Psoas muscle (tissue), 8 donors: ENCODE measurements around the gene MRPL19. TPM values are rescaled to one million over a fixed set of nuclear protein-coding genes. Genes with fewer than 3 reads are reported as not detected.

Experiments
- ATAC-seq, 4 donors: fragments of 200-7000 bp; cut with Tn5 transposase; one replicate each; pipeline ENCODE4 v1.9.1; 2020; ENCODE audit warnings: moderate library complexity in 3 of 4, mild to moderate bottlenecking in 2 of 4
- DNase-seq, 2 donors: peaks; one replicate each; pipeline ENCODE4 v3.0.0-alpha.2; 2020
- H3K27ac ChIP-seq: fragments of 200-600 bp; one replicate; pipeline ENCODE4 v1.8.0; 2022
- H3K27me3 ChIP-seq, 3 donors: fragments of 200-600 bp in 1 of 3; one replicate each; pipeline versions ENCODE4 v1.6.1 to v1.8.0; 2013 to 2022; ENCODE audit warnings: low read length in 2 of 3, mild to moderate bottlenecking in 2 of 3, moderate library complexity in 1 of 3; ENCODE audit not compliant: insufficient read depth in 3 of 3
- H3K36me3 ChIP-seq, 2 donors: fragments of 200-600 bp in 1 of 2; one replicate each; pipeline versions ENCODE4 v1.6.1 to v1.8.0; 2013 to 2022; ENCODE audit warnings: low read depth in 1 of 2, mild to moderate bottlenecking in 1 of 2, moderate library complexity in 1 of 2; ENCODE audit not compliant: insufficient read depth in 1 of 2
- H3K4me1 ChIP-seq: fragments of 200-600 bp; one replicate; pipeline ENCODE4 v1.8.0; 2022
- H3K4me3 ChIP-seq: fragments of 200-600 bp; one replicate; pipeline ENCODE4 v1.8.0; 2022; ENCODE audit warnings: mild to moderate bottlenecking
- H3K9me3 ChIP-seq: fragments of 200-600 bp; one replicate; pipeline ENCODE4 v1.8.0; 2022
- WGBS, 3 donors: extraction: QIAGEN DNeasy Blood & Tissue Kit; methylation state at CpG; one replicate each; pipeline versions ENCODE4 v1.1.6 to v1.1.7; 2013; 5-methylcytosine and 5-hydroxymethylcytosine counted together
- intact Hi-C, 2 donors: fragments of 100-400 bp; cut with DNase I; formaldehyde crosslinking; loops; one replicate each; pipeline versions ENCODE4 v1.11.0 to v1.14.2; 2022
- polyA plus RNA-seq, 3 donors: library from polyadenylated mRNA; stranded (reverse); fragments of 200-250 nt; gene quantifications; one replicate each; pipeline ENCODE4 v1.2.3, GENCODE V29; 2013
- total RNA-seq, 4 donors: library from RNA; stranded (reverse); fragmentation: NEBNext Ultra II Directional in 2 of 4; extraction: Animal tissue kit (Norgen Biotek cat#: 25700) in 2 of 4; gene quantifications; one replicate each; pipeline versions ENCODE4 v1.2.1 to v1.2.4, GENCODE V29; 2021 to 2023
- TF ChIP-seq, protein P1 (sequence below): fragments of 200-600 bp; IDR thresholded peaks from one replicate; pipeline ENCODE4 v1.8.0; 2022; ENCODE audit warnings: antibody characterized with exemption
- donor health status: healthy with polysubstance abuse.
- donor health status: DM: no; HTN: no; CAD: no; lungs with moderate emphysema.
- donor health status: Bipolar disorder and iron deficiency.
- donor health status: healthy.
- donor health status: DM: yes; HTN: yes; CAD: no.
- donor health status: DM: no; HTN: no; CAD: no.
- donor health status: DM: no; HTN: no; CAD: no.
- donor health status: DM: yes; HTN: yes; CAD: no.

Gene MRPL19
- total and polyA plus RNA-seq, 7 donors: 32.4 to 88.1 (median 68.6) TPM

DNA sequence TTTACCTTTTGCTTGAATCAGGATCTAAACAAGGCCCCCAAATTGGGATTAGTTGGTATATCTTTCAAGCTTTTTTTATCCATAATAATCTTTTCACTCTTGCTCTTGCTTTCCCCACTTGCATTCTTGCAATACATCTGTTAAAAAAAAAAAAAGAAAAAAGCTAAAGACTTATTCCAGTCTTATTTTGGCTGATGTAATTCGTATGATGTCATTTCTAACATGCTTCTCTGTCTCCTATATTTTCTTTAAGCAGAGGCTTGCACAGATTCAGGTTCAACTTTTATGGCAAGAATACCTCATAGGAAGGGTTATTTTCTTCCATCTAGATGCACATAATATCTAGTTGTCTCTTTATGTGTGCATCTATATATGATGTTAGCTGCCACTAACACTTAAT lies 73.9 kb downstream of the MRPL19 start:
- TF ChIP-seq, protein P1, sequence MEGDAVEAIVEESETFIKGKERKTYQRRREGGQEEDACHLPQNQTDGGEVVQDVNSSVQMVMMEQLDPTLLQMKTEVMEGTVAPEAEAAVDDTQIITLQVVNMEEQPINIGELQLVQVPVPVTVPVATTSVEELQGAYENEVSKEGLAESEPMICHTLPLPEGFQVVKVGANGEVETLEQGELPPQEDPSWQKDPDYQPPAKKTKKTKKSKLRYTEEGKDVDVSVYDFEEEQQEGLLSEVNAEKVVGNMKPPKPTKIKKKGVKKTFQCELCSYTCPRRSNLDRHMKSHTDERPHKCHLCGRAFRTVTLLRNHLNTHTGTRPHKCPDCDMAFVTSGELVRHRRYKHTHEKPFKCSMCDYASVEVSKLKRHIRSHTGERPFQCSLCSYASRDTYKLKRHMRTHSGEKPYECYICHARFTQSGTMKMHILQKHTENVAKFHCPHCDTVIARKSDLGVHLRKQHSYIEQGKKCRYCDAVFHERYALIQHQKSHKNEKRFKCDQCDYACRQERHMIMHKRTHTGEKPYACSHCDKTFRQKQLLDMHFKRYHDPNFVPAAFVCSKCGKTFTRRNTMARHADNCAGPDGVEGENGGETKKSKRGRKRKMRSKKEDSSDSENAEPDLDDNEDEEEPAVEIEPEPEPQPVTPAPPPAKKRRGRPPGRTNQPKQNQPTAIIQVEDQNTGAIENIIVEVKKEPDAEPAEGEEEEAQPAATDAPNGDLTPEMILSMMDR: no peak
- 72 to 91% (median 85%) methylated on average over 1 of the region's 1 CpG for WGBS, 3 donors

DNA sequence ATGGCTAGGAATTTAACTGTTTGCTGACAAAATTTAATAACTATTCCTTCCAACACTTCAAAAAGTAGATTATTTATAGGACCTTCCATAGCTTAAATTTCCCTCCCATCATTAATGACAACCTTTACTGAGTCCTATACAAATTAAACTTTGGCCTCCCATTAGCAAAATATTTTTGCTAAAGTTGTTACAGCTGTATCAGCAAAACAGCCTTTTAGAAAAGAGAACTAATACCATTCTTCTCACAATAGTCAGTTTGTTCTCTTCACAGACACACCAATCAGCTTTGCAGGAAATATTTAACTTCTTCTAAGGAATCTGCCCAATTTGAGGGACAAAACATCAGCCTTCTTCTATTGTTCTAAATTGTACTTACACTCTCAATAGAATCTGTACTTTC lies 76.1 kb downstream of the MRPL19 start:
- Histone ChIP-seq H3K27me3 (no peaks in the 10 kb centered on the region), H3K27ac (no peak overlapping the region), H3K4me3 (no peak overlapping the region), H3K9me3 (no peaks in the 10 kb centered on the region), H3K36me3 (no peaks in the 10 kb centered on the region), H3K4me1 (no peaks in the 10 kb centered on the region)
- intact Hi-C loops: no loop called here
- ATAC-seq: no peak
- no peak for DNase-seq
- TF ChIP-seq, protein P1: no peak

More for the DNA sequence above, 73.9 kb downstream of the MRPL19 start:
- no peaks in the 10 kb centered on the region for H3K4me1 ChIP-seq
- no peak overlapping the region for H3K27ac ChIP-seq
- DNase-seq (no peak), ATAC-seq (no peak)
- H3K27me3 ChIP-seq: no peaks in the 10 kb centered on the region
- intact Hi-C loops: no loop called here
- H3K9me3 ChIP-seq: no peaks in the 10 kb centered on the region
- no peaks in the 10 kb centered on the region for H3K36me3 ChIP-seq
- no peak overlapping the region for H3K4me3 ChIP-seq

DNA sequence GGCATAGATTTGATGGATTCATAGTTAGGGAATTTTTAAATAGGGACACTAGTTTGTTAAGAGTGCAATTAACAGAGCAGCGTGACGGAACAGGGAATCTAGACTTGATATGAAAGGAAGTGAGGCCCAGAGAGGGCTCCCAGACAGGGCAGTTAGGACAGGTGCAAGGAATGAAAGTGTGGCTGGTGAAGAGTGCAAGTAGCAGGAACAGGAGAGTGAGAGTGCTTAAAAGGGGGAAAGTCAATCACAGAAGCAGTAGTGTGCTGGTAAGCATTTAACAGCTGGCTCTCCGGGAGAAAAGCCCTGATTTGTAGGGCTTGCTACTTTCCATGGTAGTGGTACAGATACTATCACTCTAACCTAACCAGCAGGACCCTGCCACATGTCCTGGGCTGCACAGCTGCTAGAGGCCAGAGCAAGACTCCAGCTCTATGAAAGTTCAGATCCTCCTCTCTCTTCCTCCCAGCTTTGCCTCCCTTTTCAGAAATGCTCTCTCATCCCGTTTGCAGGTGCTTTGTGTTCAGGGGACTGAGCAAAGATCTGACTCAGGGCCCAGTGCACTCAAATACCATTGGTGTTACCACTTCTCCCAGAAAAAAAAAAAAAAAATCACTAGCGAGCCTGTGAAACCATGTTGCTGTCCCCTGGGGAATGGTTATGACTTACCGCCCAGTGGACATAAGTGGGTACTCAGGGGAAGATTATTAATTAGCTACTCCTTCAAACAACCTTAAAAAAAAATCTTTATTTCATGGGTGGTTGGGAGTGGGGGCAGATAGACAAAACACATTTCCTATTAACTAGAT lies 82.2 kb downstream of the MRPL19 start:
- no peak overlapping the region for H3K27ac ChIP-seq
- no peaks in the 10 kb centered on the region for H3K9me3 ChIP-seq
- intact Hi-C loops: no loop called here
- no peak for DNase-seq
- H3K4me1 ChIP-seq: no peaks in the 10 kb centered on the region
- 61 to 70% (median 65%) methylated on average over 6 of the region's 6 CpGs for WGBS, 3 donors
- H3K27me3 ChIP-seq: no peaks in the 10 kb centered on the region
- H3K4me3 ChIP-seq: no peak overlapping the region
- TF ChIP-seq, protein P1: no peak
- no peak for ATAC-seq
- H3K36me3 ChIP-seq: no peaks in the 10 kb centered on the region

DNA sequence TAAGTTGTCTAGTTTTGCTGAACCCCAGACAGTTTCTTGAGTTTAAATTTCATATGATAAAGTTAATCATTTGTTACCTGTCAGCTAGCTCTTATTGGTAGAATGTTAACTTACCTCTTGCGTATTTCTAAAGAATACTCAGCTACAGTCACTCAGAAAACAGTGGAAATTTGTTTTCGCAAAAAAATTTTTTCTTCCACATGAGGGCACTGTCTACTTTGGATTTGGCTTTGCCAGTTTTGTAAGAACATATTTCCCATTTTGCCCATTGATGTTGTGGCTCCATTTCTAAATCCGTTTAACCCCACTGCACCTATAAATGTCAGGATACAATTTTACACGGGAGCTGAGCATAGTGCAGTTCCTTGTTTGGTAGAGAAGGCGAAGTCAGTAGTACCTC lies 83.3 kb downstream of the MRPL19 start:
- Histone ChIP-seq H3K4me1 (no peaks in the 10 kb centered on the region), H3K27ac (no peak overlapping the region), H3K36me3 (no peaks in the 10 kb centered on the region), H3K9me3 (no peaks in the 10 kb centered on the region), H3K27me3 (no peaks in the 10 kb centered on the region), H3K4me3 (no peak overlapping the region)
- TF ChIP-seq, protein P1: no peak
- DNase-seq (no peak), ATAC-seq (no peak)
- WGBS, 3 donors: 53 to 68% (median 57%) methylated on average over 5 of the region's 5 CpGs
- intact Hi-C loops: no loop called here

DNA sequence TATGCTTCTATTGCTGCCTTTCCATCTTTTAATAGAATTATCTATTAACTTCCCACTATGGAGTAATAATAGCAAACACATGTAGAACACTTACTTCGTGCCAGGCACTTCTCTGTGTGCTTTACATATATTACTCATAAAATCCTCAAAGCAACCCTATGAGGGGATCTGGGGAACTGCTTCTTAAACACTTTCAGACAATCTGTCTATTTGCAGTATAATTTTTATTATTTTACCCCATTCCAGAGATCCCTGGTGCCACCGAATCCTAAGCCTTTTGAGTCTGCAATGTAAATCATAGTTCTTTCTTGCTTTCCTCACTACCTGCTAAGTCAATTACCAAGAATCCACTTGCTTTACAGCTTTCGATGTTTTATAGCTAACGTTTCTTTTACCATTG lies 89.7 kb downstream of the MRPL19 start:
- Histone ChIP-seq H3K27me3 (no peaks in the 10 kb centered on the region), H3K36me3 (no peaks in the 10 kb centered on the region), H3K4me1 (no peaks in the 10 kb centered on the region), H3K27ac (no peak overlapping the region), H3K9me3 (no peaks in the 10 kb centered on the region), H3K4me3 (no peak overlapping the region)
- ATAC-seq: no peak
- TF ChIP-seq, protein P1: no peak
- intact Hi-C loops: no loop called here
- 58 to 61% (median 58%) methylated on average over 4 of the region's 4 CpGs for WGBS, 3 donors
- DNase-seq: no peak
